HG02610 (cell line): Measurements from ENCODE around the gene BIRC3.

ENCODE experiments used
- ATAC-seq: cut with Tn5 transposase; IDR thresholded peaks from one replicate; pipeline ENCODE4 v1.9.1; 2021; ENCODE audit warnings: mild to moderate bottlenecking, moderate library complexity; ENCODE audit not compliant: unreplicated experiment

BIRC3 gene

DNA sequence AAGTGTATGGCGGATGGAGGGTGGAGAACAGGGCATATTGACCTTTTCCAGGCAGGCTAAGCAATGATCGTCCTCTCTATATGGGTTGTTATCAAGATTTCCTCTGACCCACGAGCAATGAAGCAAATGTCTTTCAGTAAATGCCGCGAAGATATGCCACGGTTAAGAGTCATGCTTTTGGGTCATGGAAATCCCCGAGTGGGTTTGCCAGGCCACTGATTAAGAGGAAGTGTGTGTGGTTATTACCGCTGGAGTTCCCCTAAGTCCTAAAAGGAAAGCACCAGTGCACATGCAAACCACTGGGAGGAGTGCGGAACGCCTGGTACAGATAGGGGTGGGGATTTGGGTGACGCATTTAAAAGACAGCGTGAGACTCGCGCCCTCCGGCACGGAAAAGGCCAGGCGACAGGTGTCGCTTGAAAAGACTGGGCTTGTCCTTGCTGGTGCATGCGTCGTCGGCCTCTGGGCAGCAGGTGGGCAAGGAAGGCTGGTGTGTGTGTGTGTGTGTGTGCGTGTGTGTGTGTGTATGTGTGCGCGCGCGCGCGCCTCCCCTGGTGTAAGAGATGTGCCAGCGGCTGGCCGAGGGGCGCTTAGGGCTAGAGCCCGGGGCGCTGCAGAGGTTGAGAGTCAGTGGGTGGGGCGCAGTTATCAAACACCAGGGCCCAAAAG is at the start of gene BIRC3:
Gene BIRC3 (plus strand): TSS at position 386 of the 669 bp plus-strand sequence. CDS start 7,026 bp downstream, outside the sequence.
- ATAC-seq = peak; percentile 84

GRCh38 chr11:102267609-102268008 is 49.7 kb upstream of the BIRC3 start:
- no peak for ATAC-seq

- ATAC-seq = no peak
Measured at GRCh38 chr11:102268083-102268984, 49.0 kb upstream of the BIRC3 start.

DNA sequence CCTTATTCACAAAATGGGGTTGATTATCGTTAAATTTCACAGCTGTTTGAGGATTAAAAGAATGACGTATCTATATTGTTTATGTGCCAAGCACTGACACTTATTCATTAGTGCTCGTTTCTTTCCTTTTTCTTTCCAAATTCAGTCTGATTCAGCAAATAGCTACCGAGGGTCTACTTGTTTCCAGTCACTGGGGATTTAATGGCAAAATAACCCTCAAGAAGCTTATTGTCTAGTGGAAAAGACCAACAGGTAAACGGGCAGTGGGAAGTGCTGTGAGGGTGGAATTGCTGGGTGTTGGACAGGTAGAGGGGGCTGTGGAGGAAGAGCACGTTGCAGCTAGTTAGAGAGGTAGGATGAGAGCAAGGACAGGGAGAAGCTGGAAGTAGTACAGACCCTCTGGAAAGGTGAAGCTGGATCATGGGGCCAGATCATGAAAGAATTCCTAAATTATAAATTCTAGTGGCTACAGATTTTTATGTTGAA is 48.3 kb upstream of the BIRC3 start:
- ATAC-seq = no peak

DNA sequence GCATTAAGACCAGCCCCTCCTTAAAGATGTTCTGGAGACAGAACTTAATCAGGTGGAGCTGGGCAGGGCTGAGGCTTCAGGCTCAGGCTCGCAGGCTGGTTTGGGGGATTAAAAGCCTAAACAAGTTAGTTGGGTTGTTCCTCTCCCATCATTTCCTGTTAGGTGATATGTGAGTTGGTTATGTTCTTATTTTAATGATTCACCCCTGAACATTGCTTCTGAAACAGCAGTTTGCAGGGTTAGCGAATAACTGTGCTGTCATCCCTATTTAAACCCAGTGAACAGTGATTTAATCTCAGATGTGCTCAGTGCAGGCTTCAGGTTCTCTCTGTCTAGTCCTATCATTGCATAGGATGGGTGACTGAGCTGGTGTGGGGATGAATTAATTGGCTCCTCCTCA is 47.4 kb upstream of the BIRC3 start:
- no peak for ATAC-seq

DNA sequence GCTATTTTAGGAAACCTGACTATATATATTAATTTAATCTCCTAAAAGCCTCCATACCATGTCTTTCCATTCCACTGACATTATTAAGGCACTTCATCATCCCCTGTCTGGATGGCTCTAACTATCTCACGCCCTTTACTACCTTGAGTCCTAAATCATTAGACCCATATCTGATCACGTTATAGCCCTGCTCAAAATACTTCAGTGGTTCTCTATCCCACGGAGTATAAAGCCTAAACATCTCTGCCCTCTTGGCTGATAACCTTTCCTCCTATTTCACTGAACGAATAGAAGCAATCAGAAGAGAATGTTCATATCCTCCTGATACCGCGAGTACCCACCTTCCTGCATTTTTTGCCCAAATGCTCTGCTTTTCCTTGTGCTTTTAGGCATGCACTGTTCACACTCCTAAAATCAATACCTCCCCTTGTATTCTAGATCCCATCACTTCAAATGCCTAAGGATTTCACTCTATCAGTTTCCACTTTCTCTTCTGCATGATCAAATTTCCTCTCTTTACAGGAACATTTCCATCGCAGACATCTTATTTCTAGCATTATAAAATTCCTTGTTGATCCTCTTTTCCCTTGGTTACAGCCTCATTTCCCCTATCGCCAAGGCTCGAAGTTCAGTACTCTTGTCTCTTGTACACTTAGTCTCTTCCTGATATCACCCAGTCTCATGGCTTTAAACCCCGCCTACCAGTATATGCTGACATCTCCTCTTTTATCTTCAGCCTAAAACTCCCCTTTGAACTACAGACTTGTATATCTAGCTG is 45.0 kb upstream of the BIRC3 start:
- no peak for ATAC-seq

- no peak for ATAC-seq
Measured at GRCh38 chr11:102274628-102275027, 42.7 kb upstream of the BIRC3 start.

GRCh38 chr11:102276362-102276761 is 40.9 kb upstream of the BIRC3 start:
- ATAC-seq = no peak

DNA sequence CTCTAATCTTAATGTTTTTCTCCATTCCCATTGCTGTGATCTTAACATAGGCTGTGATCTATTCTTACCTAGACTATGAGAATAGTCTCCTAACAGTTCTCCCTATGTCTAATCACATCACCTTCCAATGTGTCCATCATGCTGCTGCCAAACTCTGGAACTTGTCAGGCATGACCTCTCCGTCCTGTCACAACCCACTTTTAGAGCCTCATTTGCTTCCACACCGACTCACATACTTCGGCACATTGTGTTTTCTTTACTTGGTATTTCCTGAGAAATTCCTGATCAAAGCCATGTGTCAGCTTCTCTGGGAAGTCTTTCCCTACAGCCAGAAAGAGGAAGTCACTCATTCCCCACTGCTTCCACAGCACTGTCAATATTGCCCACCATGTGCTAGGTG is 40.5 kb upstream of the BIRC3 start:
- no peak for ATAC-seq

GRCh38 chr11:102279641-102280170 is 37.6 kb upstream of the BIRC3 start:
- peak; percentile 89 for ATAC-seq

DNA sequence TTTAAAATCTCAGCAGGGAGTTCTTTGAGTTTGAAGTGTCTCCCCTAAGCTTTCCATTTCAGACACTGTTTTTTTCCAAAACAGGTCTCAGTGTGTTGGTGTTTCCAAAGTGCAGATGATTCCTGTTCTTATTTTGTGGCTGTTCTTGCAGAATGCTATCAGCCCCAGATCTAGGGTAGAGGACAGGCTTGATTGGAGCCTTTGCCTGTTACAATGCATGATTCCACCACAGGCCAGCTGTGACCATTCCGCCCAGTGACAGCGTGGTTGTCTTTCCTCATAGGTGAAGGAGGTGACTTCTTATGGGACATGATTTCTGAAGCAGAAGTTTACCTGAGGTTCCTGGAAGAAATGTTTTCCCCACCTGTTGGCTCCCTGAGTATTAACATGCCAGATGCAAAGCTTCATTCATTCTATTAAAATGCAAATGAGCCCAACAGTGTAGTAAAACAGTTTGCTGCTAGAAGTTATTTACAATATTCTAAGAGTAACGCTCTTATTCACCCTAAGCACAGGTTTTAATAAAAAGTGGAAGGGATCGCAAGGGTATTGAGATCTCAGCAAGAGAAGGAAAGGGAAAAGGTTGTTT is 36.9 kb upstream of the BIRC3 start:
- ATAC-seq = peak; percentile 13

GRCh38 chr11:102283116-102283485 is 34.2 kb upstream of the BIRC3 start:
- no peak for ATAC-seq

DNA sequence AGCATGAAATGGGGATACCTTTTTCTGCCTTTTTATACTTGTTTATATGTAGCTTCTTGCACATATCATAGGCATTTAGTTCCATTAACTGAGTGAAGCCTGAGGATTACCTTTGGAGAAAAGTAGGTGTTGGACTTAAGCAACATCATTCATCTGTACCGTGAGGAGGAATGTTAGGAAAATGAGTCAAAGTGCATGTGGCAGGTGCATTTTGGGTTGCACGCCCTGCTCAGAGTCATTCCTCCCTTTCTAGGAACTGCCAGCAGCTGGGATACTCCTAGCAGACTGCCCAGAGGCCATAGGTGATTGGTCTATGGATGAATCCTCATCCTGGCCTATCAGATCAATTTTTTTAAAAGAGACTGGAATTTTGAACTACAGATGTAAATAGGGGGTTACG is 33.3 kb upstream of the BIRC3 start:
- no peak for ATAC-seq

DNA sequence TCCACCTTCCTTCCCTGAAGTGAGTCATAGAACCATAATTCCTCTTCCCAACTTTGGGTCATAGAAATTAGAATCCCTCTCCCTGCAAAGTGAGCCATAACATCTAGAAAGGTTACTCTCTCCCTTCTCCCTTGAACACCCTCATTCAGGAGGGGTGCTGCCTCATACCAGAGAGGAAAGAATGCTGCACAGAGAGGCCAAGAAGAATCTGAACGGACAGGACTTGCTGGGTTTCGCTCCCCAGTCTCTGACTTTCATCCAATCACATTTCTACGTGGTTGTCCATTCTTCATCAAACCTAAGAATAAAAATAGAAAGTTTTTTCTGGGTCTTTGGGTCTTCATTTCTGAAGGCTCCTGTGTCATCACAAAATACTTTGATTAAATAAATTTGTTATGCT is 31.0 kb upstream of the BIRC3 start:
- no peak for ATAC-seq

GRCh38 chr11:102287964-102288724 is 29.1 kb upstream of the BIRC3 start:
- ATAC-seq = peak; percentile 82

DNA sequence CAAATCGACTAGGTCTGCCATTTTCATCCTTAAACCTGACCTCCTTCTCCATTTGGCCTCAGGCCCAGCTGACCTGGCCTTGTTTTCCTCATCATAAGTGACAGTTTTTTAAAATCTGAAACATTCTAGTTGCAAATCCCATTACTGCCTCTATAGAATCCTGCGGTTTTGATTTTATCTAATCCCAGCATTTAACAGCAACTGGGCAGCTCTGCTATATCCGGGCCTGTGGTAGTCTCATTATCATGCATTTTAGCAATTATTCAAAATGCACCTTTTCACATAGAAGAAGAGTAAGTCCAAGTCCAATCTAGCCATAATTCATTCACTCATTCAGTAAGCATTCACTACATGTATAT is 28.6 kb upstream of the BIRC3 start:
- ATAC-seq = no peak

DNA sequence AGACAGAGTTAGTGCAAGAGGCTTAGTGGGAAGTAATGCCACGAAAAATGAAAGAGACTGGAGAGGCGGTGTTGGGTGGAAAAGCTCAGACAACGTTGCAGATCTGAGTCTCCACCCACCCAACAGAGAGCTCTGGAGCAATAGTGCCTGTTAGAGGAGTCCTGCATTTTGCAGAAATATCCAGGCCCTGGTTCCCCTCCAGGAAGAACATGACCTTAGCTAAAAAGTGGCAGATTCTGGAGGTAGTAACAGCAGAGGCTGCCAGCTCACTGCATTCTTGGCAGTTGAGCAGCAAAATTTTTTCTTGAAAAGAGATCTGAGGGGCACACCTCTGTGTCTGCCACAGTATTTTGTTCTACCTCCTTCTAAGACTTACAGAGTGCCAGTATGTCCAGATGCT is 27.7 kb upstream of the BIRC3 start:
- ATAC-seq = no peak

- no peak for ATAC-seq
Measured at GRCh38 chr11:102291831-102292230, 25.5 kb upstream of the BIRC3 start.

- no peak for ATAC-seq
Measured at GRCh38 chr11:102292933-102293332, 24.4 kb upstream of the BIRC3 start.
